ENCODE data around the gene CDIP1. TPM values are rescaled to one million over a fixed set of nuclear protein-coding genes. Genes with fewer than 3 reads are reported as not detected.

CDIP1 gene
- total and polyA plus RNA-seq, 2 experiments from 2014 or later: 22.0 to 33.3 TPM

DNA sequence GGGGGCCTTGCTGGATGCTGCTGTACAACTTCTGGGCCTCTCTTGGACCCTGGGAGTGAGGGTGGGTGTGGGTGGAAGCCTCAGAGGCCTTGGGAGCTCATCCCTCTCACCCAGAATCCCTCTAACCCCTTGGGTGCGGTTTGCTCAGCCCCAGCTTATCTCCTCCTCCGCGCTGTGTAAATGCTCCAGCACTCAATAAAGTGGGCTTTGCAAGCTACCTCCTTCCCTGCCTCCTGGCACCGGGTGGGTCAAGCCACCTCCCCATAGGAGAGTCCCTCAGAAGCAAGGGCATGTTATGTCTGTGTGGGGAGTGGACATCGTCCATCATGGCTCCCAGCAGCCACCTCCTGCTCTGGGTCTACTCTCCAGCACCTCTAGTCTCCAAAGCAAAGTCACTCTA is 28.4 kb downstream of the CDIP1 start:
- no peaks in the 10 kb centered on the region for H3K27me3 ChIP-seq
- peaks cover 8% of the 10 kb centered on the region for H4K20me1 ChIP-seq (ENCODE audit: insufficient read depth, poor library complexity, severe bottlenecking)
- no peak for TF ChIP-seq CTCF (IDR thresholded peaks at IDR 0.05; ENCODE audit: poor library complexity)
- TF ChIP-seq EZH2 (IDR thresholded peaks at IDR 0.05; ENCODE audit: borderline replicate concordance): no peak
- no peak overlapping the region for H3K4me3 ChIP-seq
- no peak overlapping the region for H3K4me2 ChIP-seq
- no peaks in the 10 kb centered on the region for H3K4me1 ChIP-seq (ENCODE audit: insufficient read depth)
- WGBS (ENCODE audit: low lambda C conversion rate, missing lambda C conversion rate): 73% methylated on average over 5 of the region's 5 CpGs
- no peaks in the 10 kb centered on the region for H3K9me2 ChIP-seq (replicated peaks; ENCODE audit: insufficient read depth)
- H3K27ac ChIP-seq: no peak overlapping the region
- peaks cover 6% of the 10 kb centered on the region for H3K79me2 ChIP-seq
- no peaks in the 10 kb centered on the region for H3K9me3 ChIP-seq (ENCODE audit: low read depth)
- H3K36me3 ChIP-seq (replicated peaks; ENCODE audit: insufficient read depth, low read depth): no peaks in the 10 kb centered on the region
- DNase-seq (ENCODE audit: low spot score): no peak
- no peak overlapping the region for H2AFZ ChIP-seq

- Histone ChIP-seq H3K79me2 (no peaks in the 10 kb centered on the region), H3K4me1 (ENCODE audit: insufficient read depth) (no peaks in the 10 kb centered on the region), H3K27me3 (no peaks in the 10 kb centered on the region), H3K36me3 (replicated peaks; ENCODE audit: insufficient read depth, low read depth) (no peaks in the 10 kb centered on the region), H2AFZ (no peak overlapping the region), H3K4me2 (no peak overlapping the region), H3K9me2 (replicated peaks; ENCODE audit: insufficient read depth) (no peaks in the 10 kb centered on the region), H4K20me1 (ENCODE audit: insufficient read depth, poor library complexity, severe bottlenecking) (peaks cover under 1% of the 10 kb centered on the region), H3K4me3 (no peak overlapping the region), H3K9me3 (ENCODE audit: low read depth) (no peaks in the 10 kb centered on the region), H3K27ac (no peak overlapping the region)
- TF ChIP-seq EZH2 (IDR thresholded peaks at IDR 0.05; ENCODE audit: borderline replicate concordance) (no peak), EZH2phosphoT487 (IDR thresholded peaks at IDR 0.05; ENCODE audit: low read depth, severe bottlenecking, unreplicated experiment) (no peak), CTCF (IDR thresholded peaks at IDR 0.05; ENCODE audit: poor library complexity) (no peak)
- no peak for DNase-seq (ENCODE audit: low spot score)
- WGBS (ENCODE audit: low lambda C conversion rate, missing lambda C conversion rate): 96% methylated on average over 8 of the region's 8 CpGs
These were observed 29.2 kb downstream of the CDIP1 start for GRCh38 chr16:4509420-4509819.

- no peaks in the 10 kb centered on the region for H3K36me3 ChIP-seq (replicated peaks; ENCODE audit: insufficient read depth, low read depth)
These were observed 29.8 kb downstream of the CDIP1 start for GRCh38 chr16:4508806-4509205.

More at GRCh38 chr16:4508806-4509205, 29.8 kb downstream of the CDIP1 start:
- no peaks in the 10 kb centered on the region for H3K9me3 ChIP-seq (ENCODE audit: low read depth)
- no peak for DNase-seq (ENCODE audit: low spot score)
- H3K9me2 ChIP-seq (replicated peaks; ENCODE audit: insufficient read depth): no peaks in the 10 kb centered on the region
- H3K27ac ChIP-seq: no peak overlapping the region
- no peak for TF ChIP-seq EZH2 (IDR thresholded peaks at IDR 0.05; ENCODE audit: borderline replicate concordance)
- no peak for TF ChIP-seq CTCF (IDR thresholded peaks at IDR 0.05; ENCODE audit: poor library complexity)
- no peak for TF ChIP-seq EZH2phosphoT487 (IDR thresholded peaks at IDR 0.05; ENCODE audit: low read depth, severe bottlenecking, unreplicated experiment)
- H3K4me2 ChIP-seq: no peak overlapping the region
- H3K27me3 ChIP-seq: no peaks in the 10 kb centered on the region
- H3K4me3 ChIP-seq: no peak overlapping the region
- peaks cover under 1% of the 10 kb centered on the region for H3K79me2 ChIP-seq
- 97% methylated on average over 3 of the region's 3 CpGs for WGBS (ENCODE audit: low lambda C conversion rate, missing lambda C conversion rate)
- H3K4me1 ChIP-seq (ENCODE audit: insufficient read depth): no peaks in the 10 kb centered on the region
- H2AFZ ChIP-seq: no peak overlapping the region
- H4K20me1 ChIP-seq (ENCODE audit: insufficient read depth, poor library complexity, severe bottlenecking): no peaks in the 10 kb centered on the region
